Stimulated activated CD8-positive, alpha-beta memory T cell treated with anti-CD3 and anti-CD28 coated beads, Interleukin-4, amount 100 ng/mL, for 4 hours (primary cell): ENCODE results near the gene ZNF66.
A peak's percentile ranks its signal among the peaks of the same experiment; 100 is the strongest.
"Not testable (repeated sequence)": the region's sequence is repeated elsewhere in the genome, so short reads cannot be mapped to it uniquely, and the experiment has no call there.

Source experiments
- DNase-seq, 2 donors: peaks; one replicate each; pipeline ENCODE4 v3.0.0-alpha.2; 2020; ENCODE audit warnings: low read depth in 2 of 2, low spot score in 1 of 2

Gene ZNF66

GRCh38 chr19:20776083-20777076 lies at the start of gene ZNF66:
Gene ZNF66, plus strand, starts transcription at chr19:20776304. Its CDS starts 144 bp downstream, at chr19:20776448.
- DNase-seq = peak; percentile 86 to 87

- not testable (repeated sequence) for DNase-seq
These were observed 25.9 kb upstream of the ZNF66 start for GRCh38 chr19:20750169-20750568.

- DNase-seq = not testable (repeated sequence)
These were observed 23.8 kb upstream of the ZNF66 start for GRCh38 chr19:20752291-20752690.

GRCh38 chr19:20769225-20769736 lies 6.8 kb upstream of the ZNF66 start:
- not testable (repeated sequence) for DNase-seq

GRCh38 chr19:20787786-20788185 lies 11.7 kb downstream of the ZNF66 start:
- DNase-seq = no peak

- no peak for DNase-seq
These were observed 15.7 kb downstream of the ZNF66 start for GRCh38 chr19:20791806-20792205.

GRCh38 chr19:20806311-20807262 lies 30.5 kb downstream of the ZNF66 start:
- DNase-seq = not testable (repeated sequence)

- no peak for DNase-seq
These were observed 64.3 kb downstream of the ZNF66 start for GRCh38 chr19:20840371-20840770.
